HG03064 (cell line): ENCODE data around the gene BDNF.
"Not testable (repeated sequence)": the region's sequence is repeated elsewhere in the genome, so short reads cannot be mapped to it uniquely, and the experiment has no call there.

ENCODE experiments used
- ATAC-seq: cut with Tn5 transposase; IDR thresholded peaks from one replicate; pipeline ENCODE4 v1.9.1; 2021; ENCODE audit warnings: low read depth; ENCODE audit not compliant: unreplicated experiment

BDNF gene

GRCh38 chr11:27700351-27701301 is at the start of gene BDNF:
BDNF (minus strand) TSS chr11:27700455; CDS start chr11:27658564, 41,891 bp downstream.
- ATAC-seq: no peak

GRCh38 chr11:27740362-27741013 is 40.2 kb upstream of the BDNF start:
- ATAC-seq: no peak

GRCh38 chr11:27735281-27735680 is 35.0 kb upstream of the BDNF start:
- no peak for ATAC-seq

GRCh38 chr11:27731803-27732202 is 31.5 kb upstream of the BDNF start:
- ATAC-seq: not testable (repeated sequence)

- no peak for ATAC-seq
Measured at GRCh38 chr11:27726981-27727380, 26.7 kb upstream of the BDNF start.

- no peak for ATAC-seq
Measured at GRCh38 chr11:27723687-27724086, 23.4 kb upstream of the BDNF start.

GRCh38 chr11:27722953-27723344 is 22.7 kb upstream of the BDNF start:
- ATAC-seq: no peak

GRCh38 chr11:27722117-27722952 is 22.1 kb upstream of the BDNF start:
- ATAC-seq: no peak

- no peak for ATAC-seq
Measured at GRCh38 chr11:27721264-27722116, 21.2 kb upstream of the BDNF start.

- no peak for ATAC-seq
Measured at GRCh38 chr11:27720277-27720830, 20.1 kb upstream of the BDNF start.

GRCh38 chr11:27719546-27719925 is 19.3 kb upstream of the BDNF start:
- no peak for ATAC-seq

GRCh38 chr11:27718863-27719545 is 18.7 kb upstream of the BDNF start:
- ATAC-seq: no peak

- ATAC-seq: no peak
Measured at GRCh38 chr11:27718346-27718862, 18.1 kb upstream of the BDNF start.

GRCh38 chr11:27717801-27718229 is 17.6 kb upstream of the BDNF start:
- no peak for ATAC-seq

- ATAC-seq: no peak
Measured at GRCh38 chr11:27717377-27717776, 17.1 kb upstream of the BDNF start.

- ATAC-seq: no peak
Measured at GRCh38 chr11:27716835-27717234, 16.6 kb upstream of the BDNF start.

- ATAC-seq: no peak
Measured at GRCh38 chr11:27716216-27716615, 16.0 kb upstream of the BDNF start.

GRCh38 chr11:27711725-27712124 is 11.5 kb upstream of the BDNF start:
- ATAC-seq: no peak

- ATAC-seq: no peak
Measured at GRCh38 chr11:27710536-27710935, 10.3 kb upstream of the BDNF start.
